ENCODE measurements around the gene EPHA2.

EPHA2 gene

DNA sequence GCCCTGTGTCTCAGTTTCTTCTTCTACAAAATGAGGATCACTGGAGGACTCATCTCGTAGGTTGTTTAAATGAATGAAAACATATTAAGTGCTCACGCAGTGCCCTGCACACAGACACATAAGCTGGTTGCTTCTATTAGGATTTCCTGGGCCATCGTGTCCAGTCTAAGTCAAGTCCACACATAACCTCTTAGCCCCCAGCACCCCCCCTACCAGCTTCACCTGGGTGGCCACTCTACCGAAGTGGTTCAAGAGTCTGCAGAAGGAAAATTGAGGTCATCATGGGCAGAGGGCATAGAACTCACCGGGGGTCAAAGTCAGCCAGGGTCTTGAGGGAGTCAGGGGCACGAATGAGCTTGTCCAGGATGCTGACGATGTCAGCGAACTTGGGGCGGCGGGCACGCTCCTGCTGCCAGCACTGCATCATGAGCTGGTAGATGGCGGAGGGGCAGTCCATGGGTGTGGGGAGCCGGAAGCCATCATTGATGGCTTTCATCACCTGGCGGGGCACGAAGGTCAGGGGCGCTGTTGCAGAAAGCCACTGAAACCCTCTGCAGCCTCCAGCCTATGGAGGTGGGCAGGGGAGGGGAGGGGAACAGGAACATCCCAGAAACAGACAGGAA, 25.8 kb downstream of the EPHA2 start:
- H3K27ac ChIP-seq, result no peak overlapping the region
- H2AFZ ChIP-seq, result no peak overlapping the region
- TF ChIP-seq, protein P1, sequence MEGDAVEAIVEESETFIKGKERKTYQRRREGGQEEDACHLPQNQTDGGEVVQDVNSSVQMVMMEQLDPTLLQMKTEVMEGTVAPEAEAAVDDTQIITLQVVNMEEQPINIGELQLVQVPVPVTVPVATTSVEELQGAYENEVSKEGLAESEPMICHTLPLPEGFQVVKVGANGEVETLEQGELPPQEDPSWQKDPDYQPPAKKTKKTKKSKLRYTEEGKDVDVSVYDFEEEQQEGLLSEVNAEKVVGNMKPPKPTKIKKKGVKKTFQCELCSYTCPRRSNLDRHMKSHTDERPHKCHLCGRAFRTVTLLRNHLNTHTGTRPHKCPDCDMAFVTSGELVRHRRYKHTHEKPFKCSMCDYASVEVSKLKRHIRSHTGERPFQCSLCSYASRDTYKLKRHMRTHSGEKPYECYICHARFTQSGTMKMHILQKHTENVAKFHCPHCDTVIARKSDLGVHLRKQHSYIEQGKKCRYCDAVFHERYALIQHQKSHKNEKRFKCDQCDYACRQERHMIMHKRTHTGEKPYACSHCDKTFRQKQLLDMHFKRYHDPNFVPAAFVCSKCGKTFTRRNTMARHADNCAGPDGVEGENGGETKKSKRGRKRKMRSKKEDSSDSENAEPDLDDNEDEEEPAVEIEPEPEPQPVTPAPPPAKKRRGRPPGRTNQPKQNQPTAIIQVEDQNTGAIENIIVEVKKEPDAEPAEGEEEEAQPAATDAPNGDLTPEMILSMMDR (IDR thresholded peaks at IDR 0.05), result no peak
- no peak overlapping the region for H3K4me3 ChIP-seq (ENCODE audit: low read depth, low read length)
- no peak overlapping the region for H3K4me2 ChIP-seq (ENCODE audit: low read length)
- no peaks in the 10 kb centered on the region for H3K36me3 ChIP-seq (ENCODE audit: control insufficient read depth, insufficient read depth, low read length)
- H3K79me2 ChIP-seq, result no peaks in the 10 kb centered on the region
- H3K27me3 ChIP-seq (ENCODE audit: control insufficient read depth, insufficient read depth, low read length), result no peaks in the 10 kb centered on the region
- H3K9me3 ChIP-seq (ENCODE audit: control insufficient read depth, low read length), result no peaks in the 10 kb centered on the region
- H3K9ac ChIP-seq, result no peak overlapping the region
- H3K4me1 ChIP-seq, result no peaks in the 10 kb centered on the region

DNA sequence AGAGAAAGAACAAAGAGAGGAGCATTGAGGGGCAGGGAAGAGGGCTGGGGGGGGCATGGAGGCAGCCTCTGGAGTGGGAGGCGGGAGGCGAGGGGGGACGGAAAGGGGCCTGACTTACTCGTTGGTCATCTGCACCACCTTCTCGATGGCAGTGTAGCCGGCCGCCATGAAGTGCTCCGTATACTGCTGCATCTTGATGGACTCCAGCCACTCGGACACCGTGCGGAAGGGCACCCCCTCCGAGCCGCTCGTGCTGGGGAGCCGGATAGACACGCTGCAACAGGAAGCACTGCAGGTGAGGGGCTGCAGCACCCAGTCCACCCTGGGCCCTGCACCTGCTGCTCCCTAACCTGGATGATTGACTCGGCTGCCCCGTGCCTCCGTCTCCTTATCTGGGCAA, 26.6 kb downstream of the EPHA2 start:
- Histone ChIP-seq H3K9ac (no peak overlapping the region), H3K27ac (no peak overlapping the region), H3K79me2 (no peaks in the 10 kb centered on the region), H3K4me1 (no peaks in the 10 kb centered on the region), H3K36me3 (ENCODE audit: control insufficient read depth, insufficient read depth, low read length) (no peaks in the 10 kb centered on the region), H3K9me3 (ENCODE audit: control insufficient read depth, low read length) (no peaks in the 10 kb centered on the region), H3K4me2 (ENCODE audit: low read length) (no peak overlapping the region), H3K4me3 (ENCODE audit: low read depth, low read length) (no peak overlapping the region), H2AFZ (no peak overlapping the region), H3K27me3 (ENCODE audit: control insufficient read depth, insufficient read depth, low read length) (no peaks in the 10 kb centered on the region)
- TF ChIP-seq, protein P1 (IDR thresholded peaks at IDR 0.05), result no peak

DNA sequence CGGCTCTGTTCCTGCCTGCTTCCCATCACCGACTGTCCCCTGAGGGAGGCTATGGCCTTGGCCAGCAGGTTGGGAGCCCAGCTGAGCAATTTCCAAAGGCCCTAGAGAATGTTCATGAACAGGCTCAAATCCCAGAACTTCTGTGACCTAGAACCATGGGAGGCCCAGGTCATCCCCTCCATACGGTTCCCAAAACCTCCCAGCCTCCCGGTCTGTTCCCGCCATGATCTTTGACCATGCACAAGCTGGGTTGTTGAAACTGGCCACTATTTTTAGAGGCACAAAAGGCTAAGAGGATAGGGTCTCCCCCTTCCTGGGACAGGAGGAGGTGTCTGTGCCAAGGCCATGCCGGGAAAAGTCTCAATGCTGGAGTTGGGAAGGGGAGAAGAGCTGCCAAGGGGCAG, 27.5 kb downstream of the EPHA2 start:
- Histone ChIP-seq H3K27me3 (ENCODE audit: control insufficient read depth, insufficient read depth, low read length) (no peaks in the 10 kb centered on the region), H3K9ac (no peak overlapping the region), H3K9me3 (ENCODE audit: control insufficient read depth, low read length) (no peaks in the 10 kb centered on the region), H3K27ac (peak overlapping the region; percentile 24), H3K4me2 (ENCODE audit: low read length) (no peak overlapping the region), H3K36me3 (ENCODE audit: control insufficient read depth, insufficient read depth, low read length) (no peaks in the 10 kb centered on the region), H2AFZ (no peak overlapping the region), H3K4me3 (ENCODE audit: low read depth, low read length) (no peak overlapping the region), H3K79me2 (no peaks in the 10 kb centered on the region), H3K4me1 (no peaks in the 10 kb centered on the region)
- TF ChIP-seq, protein P1 (IDR thresholded peaks at IDR 0.05), result no peak

DNA sequence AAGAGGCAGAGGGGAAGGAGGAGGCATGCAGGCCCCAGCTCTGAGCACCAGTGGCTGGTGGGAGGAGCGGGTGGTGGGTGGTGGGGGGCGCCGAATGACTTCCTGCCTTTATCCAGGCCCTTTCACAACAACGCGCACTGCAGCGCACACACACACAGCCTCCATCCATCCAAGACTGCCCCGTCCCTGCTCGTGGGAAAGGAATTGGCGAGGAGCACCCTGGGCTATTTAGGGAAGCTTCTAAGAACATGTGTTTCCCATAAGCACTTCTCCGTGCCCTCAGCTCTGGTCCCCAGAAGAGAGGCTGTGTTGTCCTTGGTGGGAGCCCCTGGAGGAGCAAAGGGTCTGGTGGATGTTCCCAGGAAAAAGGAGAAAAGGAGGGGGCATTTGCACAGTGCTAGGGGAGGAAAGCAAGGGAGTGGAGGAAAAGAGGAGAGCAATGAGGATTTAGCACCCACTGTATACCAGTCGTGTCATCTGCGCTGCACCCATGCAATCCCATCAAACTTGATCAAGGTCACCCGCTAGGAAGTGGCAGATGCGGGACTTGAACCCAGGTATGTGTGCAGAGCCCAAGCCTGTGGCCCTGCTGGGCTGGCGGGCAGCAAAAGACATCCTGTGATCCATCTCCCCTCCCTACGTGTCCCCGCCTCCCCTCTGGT, 28.1 kb downstream of the EPHA2 start:
- Histone ChIP-seq H3K79me2 (no peaks in the 10 kb centered on the region), H3K36me3 (ENCODE audit: control insufficient read depth, insufficient read depth, low read length) (no peaks in the 10 kb centered on the region), H3K4me2 (ENCODE audit: low read length) (no peak overlapping the region), H2AFZ (no peak overlapping the region), H3K9me3 (ENCODE audit: control insufficient read depth, low read length) (no peaks in the 10 kb centered on the region), H3K27ac (no peak overlapping the region), H3K9ac (no peak overlapping the region), H3K4me3 (ENCODE audit: low read depth, low read length) (no peak overlapping the region), H3K4me1 (no peaks in the 10 kb centered on the region), H3K27me3 (ENCODE audit: control insufficient read depth, insufficient read depth, low read length) (no peaks in the 10 kb centered on the region)
- TF ChIP-seq, protein P1 (IDR thresholded peaks at IDR 0.05), result no peak
